ENCODE data around the gene DPY19L1. TPM values are rescaled to one million over a fixed set of nuclear protein-coding genes. Genes with fewer than 3 reads are reported as not detected.
"Not testable (repeated sequence)": the region's sequence is repeated elsewhere in the genome, so short reads cannot be mapped to it uniquely, and the experiment has no call there.

Gene DPY19L1
- total and polyA plus RNA-seq, 12 donors: 4.9 to 119 (median 25.2) TPM

DNA sequence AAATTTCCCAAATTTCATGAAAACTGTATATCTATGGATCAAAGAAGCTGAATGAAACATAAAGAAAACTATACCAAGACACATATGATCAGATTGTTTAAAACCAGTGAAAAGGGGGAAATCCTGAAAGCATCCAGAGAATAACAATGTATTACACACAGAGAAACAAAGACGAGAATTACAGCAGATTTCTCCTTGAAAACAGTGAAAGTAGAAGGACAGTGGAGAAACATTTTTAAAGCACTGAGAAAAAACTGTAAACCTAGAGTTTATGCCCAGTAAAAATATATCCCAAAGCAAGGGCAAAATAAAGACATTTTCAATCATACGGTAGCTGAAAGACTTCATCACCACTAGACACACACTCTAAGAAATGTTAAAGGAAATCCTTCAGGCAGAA lies 121.0 kb downstream of the DPY19L1 start:
- TF ChIP-seq, protein P1, sequence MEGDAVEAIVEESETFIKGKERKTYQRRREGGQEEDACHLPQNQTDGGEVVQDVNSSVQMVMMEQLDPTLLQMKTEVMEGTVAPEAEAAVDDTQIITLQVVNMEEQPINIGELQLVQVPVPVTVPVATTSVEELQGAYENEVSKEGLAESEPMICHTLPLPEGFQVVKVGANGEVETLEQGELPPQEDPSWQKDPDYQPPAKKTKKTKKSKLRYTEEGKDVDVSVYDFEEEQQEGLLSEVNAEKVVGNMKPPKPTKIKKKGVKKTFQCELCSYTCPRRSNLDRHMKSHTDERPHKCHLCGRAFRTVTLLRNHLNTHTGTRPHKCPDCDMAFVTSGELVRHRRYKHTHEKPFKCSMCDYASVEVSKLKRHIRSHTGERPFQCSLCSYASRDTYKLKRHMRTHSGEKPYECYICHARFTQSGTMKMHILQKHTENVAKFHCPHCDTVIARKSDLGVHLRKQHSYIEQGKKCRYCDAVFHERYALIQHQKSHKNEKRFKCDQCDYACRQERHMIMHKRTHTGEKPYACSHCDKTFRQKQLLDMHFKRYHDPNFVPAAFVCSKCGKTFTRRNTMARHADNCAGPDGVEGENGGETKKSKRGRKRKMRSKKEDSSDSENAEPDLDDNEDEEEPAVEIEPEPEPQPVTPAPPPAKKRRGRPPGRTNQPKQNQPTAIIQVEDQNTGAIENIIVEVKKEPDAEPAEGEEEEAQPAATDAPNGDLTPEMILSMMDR (IDR thresholded peaks at IDR 0.05): no peak
- no peak for TF ChIP-seq POLR2A (IDR thresholded peaks at IDR 0.05)
- Histone ChIP-seq H3K27ac (no peak overlapping the region), H3K4me3 (no peak overlapping the region), H3K27me3 (no peaks in the 10 kb centered on the region), H3K36me3 (replicated peaks in 1 of 2) (no peaks in the 10 kb centered on the region), H3K9me3 (replicated peaks in 1 of 3) (no peaks in the 10 kb centered on the region), H3K4me1 (replicated peaks in 1 of 2) (no peaks in the 10 kb centered on the region)
- DNase-seq: no peak
- 79 to 91% (median 89%) methylated on average over 2 of the region's 2 CpGs for WGBS, 4 donors
- intact Hi-C loops (cut with DNase I): no loop called here

DNA sequence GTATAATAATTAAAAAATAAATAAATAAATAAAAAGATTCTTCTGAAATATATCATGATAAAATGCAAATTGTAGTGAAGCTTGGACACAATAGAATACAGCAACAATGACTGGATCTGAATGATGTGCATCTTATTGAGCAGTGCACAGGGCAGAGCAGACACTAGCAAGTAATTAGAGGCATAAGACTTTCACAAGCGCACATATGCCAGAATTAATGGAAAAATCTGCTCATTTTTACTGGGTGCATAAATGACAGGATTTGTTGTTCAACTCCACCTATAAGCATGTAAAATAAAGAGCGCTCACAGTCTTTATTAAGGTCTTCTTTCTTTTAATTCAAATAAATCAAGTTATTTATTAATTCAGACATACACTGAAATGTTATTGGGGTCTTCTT lies 125.0 kb downstream of the DPY19L1 start:
- Histone ChIP-seq H3K36me3 (replicated peaks in 1 of 2) (no peaks in the 10 kb centered on the region), H3K4me3 (no peak overlapping the region), H3K9me3 (replicated peaks in 1 of 3) (no peaks in the 10 kb centered on the region), H3K4me1 (replicated peaks in 1 of 2) (no peaks in the 10 kb centered on the region), H3K27ac (no peak overlapping the region), H3K27me3 (no peaks in the 10 kb centered on the region)
- WGBS, 4 donors: 93 to 98% (median 95%) methylated on average over 2 of the region's 2 CpGs
- TF ChIP-seq, protein P1 (IDR thresholded peaks at IDR 0.05): no peak
- no peak for TF ChIP-seq POLR2A (IDR thresholded peaks at IDR 0.05)
- no peak for DNase-seq
- intact Hi-C loops (cut with DNase I): no loop called here

GRCh38 chr7:34906266-34906850 lies 130.9 kb downstream of the DPY19L1 start:
- DNase-seq; intact Hi-C loops (cut with DNase I); H3K27me3 ChIP-seq; H3K9me3 ChIP-seq (replicated peaks in 1 of 3); H3K27ac ChIP-seq; H3K36me3 ChIP-seq (replicated peaks in 1 of 2); H3K4me3 ChIP-seq; H3K4me1 ChIP-seq (replicated peaks in 1 of 2): not testable (repeated sequence)
- 36 to 72% (median 37%) methylated on average over 15 to 30 of the region's 30 CpGs for WGBS, 4 donors

GRCh38 chr7:34904987-34905386 lies 132.3 kb downstream of the DPY19L1 start:
- TF ChIP-seq POLR2A (IDR thresholded peaks at IDR 0.05): no peak
- TF ChIP-seq, protein P1 (IDR thresholded peaks at IDR 0.05): no peak
- Histone ChIP-seq H3K4me1 (replicated peaks in 1 of 2) (no peaks in the 10 kb centered on the region), H3K36me3 (replicated peaks in 1 of 2) (no peaks in the 10 kb centered on the region), H3K27me3 (no peaks in the 10 kb centered on the region), H3K4me3 (no peak overlapping the region), H3K27ac (no peak overlapping the region), H3K9me3 (replicated peaks in 1 of 3) (no peaks in the 10 kb centered on the region)
- intact Hi-C loops (cut with DNase I): no loop called here
- DNase-seq: no peak
- 55 to 84% (median 67%) methylated on average over 4 of the region's 4 CpGs for WGBS, 4 donors

DNA sequence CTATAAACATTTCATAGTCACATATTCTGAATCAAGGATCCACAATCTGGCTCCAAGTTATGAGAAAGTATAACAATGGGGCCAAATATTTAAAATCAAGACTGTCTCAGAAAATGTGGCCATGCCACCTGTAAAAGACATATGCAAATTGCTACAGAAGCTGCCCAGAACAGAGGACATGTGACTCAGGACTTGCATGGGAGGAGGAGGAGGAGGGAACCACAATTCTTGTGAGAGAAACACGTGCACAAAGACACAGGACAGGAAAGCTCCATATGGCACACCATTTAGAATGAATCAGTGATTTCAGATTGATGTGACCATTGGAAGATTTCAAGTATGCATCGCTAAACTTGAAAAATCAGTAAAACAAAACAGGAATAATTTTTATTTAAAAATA lies 133.4 kb downstream of the DPY19L1 start:
- H3K27me3 ChIP-seq; H3K27ac ChIP-seq; H3K36me3 ChIP-seq (replicated peaks in 1 of 2); DNase-seq; H3K4me3 ChIP-seq; H3K4me1 ChIP-seq (replicated peaks in 1 of 2); intact Hi-C loops (cut with DNase I); H3K9me3 ChIP-seq (replicated peaks in 1 of 3): not testable (repeated sequence)
- WGBS, 4 donors: 76 to 82% (median 77%) methylated on average over 2 of the region's 2 CpGs

Measured in adrenal gland (tissue), 12 donors.